ENCODE measurements around the gene PMVK. TPM values are rescaled to one million over a fixed set of nuclear protein-coding genes. Genes with fewer than 3 reads are reported as not detected.

The PMVK gene
- total RNA-seq, 3 donors from 2014 or later = 28.4 to 37.6 (median 35.8) TPM

DNA sequence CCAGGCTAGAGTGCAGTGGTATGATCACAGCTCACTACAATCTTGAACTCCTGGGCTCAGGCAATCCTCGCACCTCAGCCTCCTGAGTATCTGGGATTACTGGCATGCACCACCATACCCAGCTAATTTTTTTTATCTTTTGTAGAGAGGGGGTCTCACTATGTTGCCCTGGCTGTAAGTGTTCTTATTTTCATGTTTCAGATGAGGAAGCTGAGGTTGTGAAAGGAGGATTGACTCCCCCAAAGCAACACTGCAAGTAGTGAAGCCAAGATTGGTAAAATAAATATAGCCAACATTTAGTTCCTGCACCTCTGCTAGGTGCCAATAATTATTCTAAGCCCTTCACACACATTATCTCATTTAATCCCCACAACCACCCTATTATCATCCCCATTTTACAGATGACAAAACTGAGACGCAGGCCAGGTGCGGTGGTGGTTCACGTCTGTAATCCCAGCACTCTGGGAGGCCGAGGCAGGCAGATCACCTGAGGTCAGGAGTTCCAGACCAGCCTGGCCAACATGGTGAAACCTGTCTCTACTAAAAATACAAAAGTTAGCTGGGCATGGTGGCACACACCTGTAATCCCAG is 2.1 kb downstream of the PMVK start:
- intact Hi-C loops (cut with DNase I, micrococcal nuclease) = no loop called here
- H3K4me3 ChIP-seq = no peak overlapping the region
- no peaks in the 10 kb centered on the region for H3K36me3 ChIP-seq (ENCODE audit: low read depth)
- DNase-seq (no peak), ATAC-seq (no peak)
- peaks cover 17% of the 10 kb centered on the region for H3K4me1 ChIP-seq (ENCODE audit: low read depth)
- H3K9me3 ChIP-seq = no peaks in the 10 kb centered on the region
- TF ChIP-seq CTCF (IDR thresholded peaks at IDR 0.05) = no peak

DNA sequence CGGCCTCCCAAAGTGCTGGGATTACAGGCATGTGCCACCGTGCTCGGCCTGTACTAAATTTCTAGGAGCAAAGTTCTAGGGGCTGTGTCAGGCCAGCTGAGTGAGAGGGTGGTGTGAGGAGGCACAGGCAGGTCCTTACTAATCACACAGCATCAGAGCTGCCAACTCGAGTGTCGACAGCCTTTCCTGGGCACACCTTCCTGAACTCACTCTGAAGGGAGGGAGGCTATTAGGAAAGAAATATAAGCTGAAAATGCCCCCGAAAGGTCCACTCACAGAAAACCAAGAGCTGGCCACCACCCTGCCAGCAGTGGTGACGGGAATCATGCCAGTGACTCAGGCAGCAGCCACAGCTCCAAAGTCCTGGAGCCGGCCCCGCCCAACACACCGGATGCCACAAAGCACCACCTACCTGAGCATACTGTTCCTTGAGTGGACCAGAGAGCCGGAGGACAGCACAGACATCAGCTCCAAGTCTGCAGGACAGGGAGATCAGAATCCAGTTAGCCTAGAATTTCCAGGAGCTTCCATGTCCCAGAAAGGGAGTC is 4.5 kb downstream of the PMVK start:
- DNase-seq = peak; percentile 92 to 93 (median 93)
- intact Hi-C loops (cut with DNase I, micrococcal nuclease) = no loop called here
- H3K9me3 ChIP-seq = no peaks in the 10 kb centered on the region
- no peak overlapping the region for H3K4me3 ChIP-seq
- no peaks in the 10 kb centered on the region for H3K36me3 ChIP-seq (ENCODE audit: low read depth)
- peaks cover 17% of the 10 kb centered on the region for H3K4me1 ChIP-seq (ENCODE audit: low read depth)
- peak; percentile 82 for ATAC-seq
- no peak for TF ChIP-seq CTCF (IDR thresholded peaks at IDR 0.05)

- no peaks in the 10 kb centered on the region for H3K9me3 ChIP-seq
- no peak for TF ChIP-seq CTCF (IDR thresholded peaks at IDR 0.05)
- ATAC-seq = no peak
- no peak overlapping the region for H3K4me3 ChIP-seq
- peaks cover 3% of the 10 kb centered on the region for H3K4me1 ChIP-seq (ENCODE audit: low read depth)
- intact Hi-C loops (cut with DNase I, micrococcal nuclease) = no loop called here
- H3K36me3 ChIP-seq (ENCODE audit: low read depth) = no peaks in the 10 kb centered on the region
- DNase-seq = no peak
Observed at GRCh38 chr1:154926201-154926600, 10.3 kb downstream of the PMVK start.

- H3K9me3 ChIP-seq = no peaks in the 10 kb centered on the region
- no peaks in the 10 kb centered on the region for H3K4me1 ChIP-seq (ENCODE audit: low read depth)
- no peak for TF ChIP-seq CTCF (IDR thresholded peaks at IDR 0.05)
- H3K36me3 ChIP-seq (ENCODE audit: low read depth) = no peaks in the 10 kb centered on the region
- DNase-seq (no peak), ATAC-seq (no peak)
- no peak overlapping the region for H3K4me3 ChIP-seq
- intact Hi-C loops (cut with DNase I, micrococcal nuclease) = no loop called here
Observed at GRCh38 chr1:154925335-154926170, 11.0 kb downstream of the PMVK start.

GRCh38 chr1:154923695-154924094 is 12.8 kb downstream of the PMVK start:
- intact Hi-C loops (cut with DNase I, micrococcal nuclease) = no loop called here
- no peaks in the 10 kb centered on the region for H3K9me3 ChIP-seq
- H3K36me3 ChIP-seq (ENCODE audit: low read depth) = no peaks in the 10 kb centered on the region
- no peak for TF ChIP-seq CTCF (IDR thresholded peaks at IDR 0.05)
- H3K4me3 ChIP-seq = no peak overlapping the region
- no peak for ATAC-seq
- H3K4me1 ChIP-seq (ENCODE audit: low read depth) = no peaks in the 10 kb centered on the region
- DNase-seq = no peak

Measured in mucosa of descending colon (tissue), 3 donors.